Measurements from ENCODE around the gene POLR1G. TPM values are rescaled to one million over a fixed set of nuclear protein-coding genes. Genes with fewer than 3 reads are reported as not detected.
A peak's percentile ranks its signal among the peaks of the same experiment; 100 is the strongest.

POLR1G gene
- total and polyA plus RNA-seq, 9 of the 15 experiments (the other 6 are each of a cell fraction or from before 2014, with no cell fraction given): 3.0 to 50.1 (median 27.4) TPM

- H3K4me1 ChIP-seq (replicated peaks in 1 of 2; ENCODE audit: control insufficient read depth in 2 of 2, insufficient read depth in 2 of 2, low read length in 2 of 2): peaks cover 16 to 54% of the 10 kb centered on the region in 2 experiments; a peak in 4 of 5 replicates
- POLR2A ChIA-PET: interaction anchor here (0.8 to 1.4 kb wide), 3 partner anchors 13 to 65 kb away, joined by 4 to 6 read pairs (median 4); no protein-coding TSS in a partner anchor
- ATAC-seq (no peak), DNase-seq (ENCODE audit: extremely low read depth in 1 of 4, low spot score in 3 of 4) (peak in 1 of 4 experiments; percentile 8), FAIRE-seq (no peak)
- H3K9me3 ChIP-seq (replicated peaks; ENCODE audit: control insufficient read depth, insufficient read depth, low read depth, low read length): no peaks in the 10 kb centered on the region
- H3K79me2 ChIP-seq (ENCODE audit: control insufficient read depth, insufficient read depth, low read length): peaks cover 24% of the 10 kb centered on the region
- CTCF ChIA-PET (ENCODE audit: low intra/inter-chr PET ratio): no interaction called here
- 96% methylated on average over 6 of the region's 10 CpGs for WGBS (ENCODE audit: insufficient coverage, low coverage, missing lambda C conversion rate)
- H3K4me3 ChIP-seq: no peak overlapping the region
- H4K20me1 ChIP-seq (replicated peaks; ENCODE audit: control insufficient read depth, insufficient read depth, low read length): no peaks in the 10 kb centered on the region
- no peak overlapping the region for H2AFZ ChIP-seq (ENCODE audit: low read depth, low read length)
- H3K4me2 ChIP-seq (ENCODE audit: insufficient read depth, low read length): no peak overlapping the region
- intact Hi-C loops (cut with micrococcal nuclease) (no loop called here), in situ Hi-C loops (cut with MboI) (no loop called here)
- H3K27me3 ChIP-seq (ENCODE audit: control insufficient read depth in 2 of 2, insufficient read depth in 2 of 2, low read length in 2 of 2): no peaks in the 10 kb centered on the region
- H3K27ac ChIP-seq (ENCODE audit: extremely low read depth, low read depth, low read length): no peak overlapping the region
- no peaks in the 10 kb centered on the region for H3K9me1 ChIP-seq (ENCODE audit: control insufficient read depth, insufficient read depth, low read length)
- no TSS peak for BruUV-seq (replicated peaks)
- H3K36me3 ChIP-seq (ENCODE audit: control insufficient read depth, insufficient read depth, low read length): peaks cover 55% of the 10 kb centered on the region; the same call in 2 of the 3 replicates
- H3K9ac ChIP-seq (ENCODE audit: insufficient read depth in 1 of 2, low read depth in 2 of 2, low read length in 2 of 2): peak overlapping the region in 1 of 2 experiments; percentile 64; a peak in 2 of 4 replicates
- TF ChIP-seq ID3 (CRISPR knock-in tag; IDR thresholded peaks at IDR 0.05): no peak
- no peak for TF ChIP-seq ID3 (tag; IDR thresholded peaks at IDR 0.05)
- TF ChIP-seq EGR1 (conservative IDR thresholded peaks at IDR 0.05): peak; percentile 28; the same call in 1 of the 2 replicates
- TF ChIP-seq ZNF165 (CRISPR knock-in tag; IDR thresholded peaks at IDR 0.05; ENCODE audit: borderline replicate concordance): no peak
- TF ChIP-seq NCOA1 (IDR thresholded peaks at IDR 0.05; ENCODE audit: low read depth): no peak
- no peak for TF ChIP-seq ZNF143 (CRISPR knock-in tag; IDR thresholded peaks at IDR 0.05)
- TF ChIP-seq ZNF431 (CRISPR knock-in tag; IDR thresholded peaks at IDR 0.05): no peak
- no peak for TF ChIP-seq TCF7 (IDR thresholded peaks at IDR 0.05; ENCODE audit: borderline replicate concordance)
- TF ChIP-seq CBFB (CRISPR knock-in tag; IDR thresholded peaks at IDR 0.05): no peak
- no peak for TF ChIP-seq PHF20 (IDR thresholded peaks at IDR 0.05; ENCODE audit: partially characterized antibody)
- TF ChIP-seq MEF2A (IDR thresholded peaks at IDR 0.05; ENCODE audit: control insufficient read depth, low read depth, low read length): no peak
- no peak for TF ChIP-seq MXI1 (IDR thresholded peaks at IDR 0.05; ENCODE audit: low read depth, low read length)
- no peak for TF ChIP-seq KDM4B (IDR thresholded peaks at IDR 0.05; ENCODE audit: borderline replicate concordance in 2 of 2, low read depth in 1 of 2)
- no peak for TF ChIP-seq TCF7L2 (IDR thresholded peaks at IDR 0.05; ENCODE audit: low read depth, low read length)
- TF ChIP-seq ZNF263 (CRISPR knock-in tag; IDR thresholded peaks at IDR 0.05; ENCODE audit: borderline replicate concordance): peak; percentile 54; the same call in 1 of the 2 replicates
- no peak for TF ChIP-seq ZNF277 (CRISPR knock-in tag; IDR thresholded peaks at IDR 0.05; ENCODE audit: borderline replicate concordance)
- TF ChIP-seq ZFP1 (CRISPR knock-in tag; IDR thresholded peaks at IDR 0.05): no peak
- 0 out of 2 replicates have a peak, but pooled peaks have one; percentile 19 for TF ChIP-seq RBFOX2 (IDR thresholded peaks at IDR 0.05; ENCODE audit: low read depth, low read length)
- TF ChIP-seq PREB (CRISPR knock-in tag; IDR thresholded peaks at IDR 0.05): no peak
- 0 out of 2 replicates have a peak, but pooled peaks have one; percentile 34 for TF ChIP-seq SUPT5H (IDR thresholded peaks at IDR 0.05)
- no peak for TF ChIP-seq SLC30A9 (CRISPR knock-in tag; IDR thresholded peaks at IDR 0.05)
- no peak for TF ChIP-seq NONO (IDR thresholded peaks at IDR 0.05; ENCODE audit: low read depth in 2 of 2, low read length in 1 of 2)
- TF ChIP-seq ERF (CRISPR knock-in tag; IDR thresholded peaks at IDR 0.05): no peak
Observed at GRCh38 chr19:45420356-45420755, 13.9 kb downstream of the POLR1G start.

Measured in K562 (cell line).